Skeletal muscle tissue (tissue), 4 donors: Measurements from ENCODE around the gene ROR1. TPM values are rescaled to one million over a fixed set of nuclear protein-coding genes. Genes with fewer than 3 reads are reported as not detected.

Source experiments
- H3K27ac ChIP-seq: one replicate; pipeline ENCODE4 v1.7.0; 2013; ENCODE audit warnings: mild to moderate bottlenecking, low read depth, low read length, inconsistent platforms
- H3K27me3 ChIP-seq, 3 donors: one replicate each; pipeline ENCODE4 v1.7.0; 2013; ENCODE audit warnings: low read length in 3 of 3; ENCODE audit not compliant: control insufficient read depth in 3 of 3, insufficient read depth in 3 of 3
- H3K36me3 ChIP-seq, 3 donors: one replicate each; pipeline ENCODE4 v1.7.0; 2013; ENCODE audit warnings: low read length in 3 of 3; ENCODE audit not compliant: control insufficient read depth in 3 of 3, insufficient read depth in 3 of 3
- H3K4me1 ChIP-seq, 3 donors: one replicate each; pipeline ENCODE4 v1.7.0; 2013; ENCODE audit warnings: low read length in 3 of 3, mild to moderate bottlenecking in 3 of 3; ENCODE audit not compliant: control insufficient read depth in 3 of 3, insufficient read depth in 3 of 3
- H3K4me3 ChIP-seq, 3 donors: one replicate each; pipeline ENCODE4 v1.7.0; 2013; ENCODE audit warnings: low read length in 3 of 3
- H3K9ac ChIP-seq, 3 donors: one replicate each; pipeline ENCODE4 v1.7.0; 2013; ENCODE audit warnings: low read length in 3 of 3, mild to moderate bottlenecking in 3 of 3, moderate library complexity in 2 of 3, low read depth in 1 of 3
- H3K9me3 ChIP-seq, 3 donors: one replicate each; pipeline ENCODE4 v1.7.0; 2013; ENCODE audit warnings: low read length in 3 of 3; ENCODE audit not compliant: control insufficient read depth in 3 of 3
- total RNA-seq: library from RNA; depleted of rRNA; stranded (reverse); fragments of >200 nt; gene quantifications from one replicate; pipeline ENCODE4 v1.2.3, GENCODE V29; 2014
- donor health status: Osteomylitis.

The ROR1 gene
- total RNA-seq, 1 donor from 2014 or later, result 7.8 TPM

GRCh38 chr1:64194168-64195080 is 420.6 kb downstream of the ROR1 start:
- H3K36me3 ChIP-seq, result no peaks in the 10 kb centered on the region
- H3K27ac ChIP-seq, result no peak overlapping the region
- H3K27me3 ChIP-seq, result no peaks in the 10 kb centered on the region
- H3K4me3 ChIP-seq, result no peak overlapping the region
- H3K9ac ChIP-seq, result peak overlapping the region in 1 of 3 donors; percentile 1
- peaks cover 0 to 4% (median 2%) of the 10 kb centered on the region in 3 donors for H3K4me1 ChIP-seq
- H3K9me3 ChIP-seq, result no peaks in the 10 kb centered on the region

- no peaks in the 10 kb centered on the region for H3K9me3 ChIP-seq
- no peak overlapping the region for H3K4me3 ChIP-seq
- H3K27me3 ChIP-seq, result no peaks in the 10 kb centered on the region
- no peak overlapping the region for H3K9ac ChIP-seq
- peaks cover 0 to 4% (median 2%) of the 10 kb centered on the region in 3 donors for H3K4me1 ChIP-seq
- no peaks in the 10 kb centered on the region for H3K36me3 ChIP-seq
- no peak overlapping the region for H3K27ac ChIP-seq
Observed at GRCh38 chr1:64195081-64195395, 421.2 kb downstream of the ROR1 start.

- H3K27me3 ChIP-seq, result no peaks in the 10 kb centered on the region
- no peak overlapping the region for H3K27ac ChIP-seq
- H3K9me3 ChIP-seq, result no peaks in the 10 kb centered on the region
- no peaks in the 10 kb centered on the region for H3K36me3 ChIP-seq
- H3K9ac ChIP-seq, result no peak overlapping the region
- no peak overlapping the region for H3K4me3 ChIP-seq
- H3K4me1 ChIP-seq, result peaks cover 0 to 4% (median 2%) of the 10 kb centered on the region in 3 donors
Observed at GRCh38 chr1:64196074-64196870, 422.5 kb downstream of the ROR1 start.

- Histone ChIP-seq H3K36me3 (no peaks in the 10 kb centered on the region), H3K9ac (no peak overlapping the region), H3K4me1 (peaks cover 0 to 4% (median 2%) of the 10 kb centered on the region in 3 donors), H3K27ac (no peak overlapping the region), H3K27me3 (no peaks in the 10 kb centered on the region), H3K9me3 (no peaks in the 10 kb centered on the region), H3K4me3 (no peak overlapping the region)
Observed at GRCh38 chr1:64197076-64197475, 423.3 kb downstream of the ROR1 start.

GRCh38 chr1:64199154-64199553 is 425.3 kb downstream of the ROR1 start:
- Histone ChIP-seq H3K4me3 (no peak overlapping the region), H3K36me3 (no peaks in the 10 kb centered on the region), H3K27ac (no peak overlapping the region), H3K9me3 (no peaks in the 10 kb centered on the region), H3K9ac (no peak overlapping the region), H3K27me3 (no peaks in the 10 kb centered on the region), H3K4me1 (peaks cover 0 to 4% (median 2%) of the 10 kb centered on the region in 3 donors)

GRCh38 chr1:64200064-64200463 is 426.2 kb downstream of the ROR1 start:
- H3K36me3 ChIP-seq, result no peaks in the 10 kb centered on the region
- H3K27me3 ChIP-seq, result no peaks in the 10 kb centered on the region
- no peak overlapping the region for H3K4me3 ChIP-seq
- peaks cover 0 to 4% (median 2%) of the 10 kb centered on the region in 3 donors for H3K4me1 ChIP-seq
- H3K9ac ChIP-seq, result no peak overlapping the region
- no peak overlapping the region for H3K27ac ChIP-seq
- no peaks in the 10 kb centered on the region for H3K9me3 ChIP-seq

- Histone ChIP-seq H3K9me3 (no peaks in the 10 kb centered on the region), H3K4me1 (no peaks in the 10 kb centered on the region), H3K36me3 (no peaks in the 10 kb centered on the region), H3K9ac (no peak within 1 kb of the TSS), H3K4me3 (no peak within 1 kb of the TSS), H3K27ac (no peak within 1 kb of the TSS), H3K27me3 (no peaks in the 10 kb centered on the region)
Observed at GRCh38 chr1:64203420-64203819, 429.6 kb downstream of the ROR1 start, which contains the start of gene UBE2U. Gene UBE2U, plus strand, starts transcription at chr1:64203623. Its CDS starts 428 bp downstream, at chr1:64204051.

- H3K27ac ChIP-seq, result no peak overlapping the region
- H3K4me1 ChIP-seq, result no peaks in the 10 kb centered on the region
- no peaks in the 10 kb centered on the region for H3K27me3 ChIP-seq
- H3K9me3 ChIP-seq, result no peaks in the 10 kb centered on the region
- H3K9ac ChIP-seq, result no peak overlapping the region
- H3K4me3 ChIP-seq, result no peak overlapping the region
- no peaks in the 10 kb centered on the region for H3K36me3 ChIP-seq
Observed at GRCh38 chr1:64209221-64209620, 435.4 kb downstream of the ROR1 start.

- Histone ChIP-seq H3K27me3 (no peaks in the 10 kb centered on the region), H3K9me3 (no peaks in the 10 kb centered on the region), H3K27ac (no peak overlapping the region), H3K4me1 (no peaks in the 10 kb centered on the region), H3K4me3 (no peak overlapping the region), H3K9ac (no peak overlapping the region), H3K36me3 (no peaks in the 10 kb centered on the region)
Observed at GRCh38 chr1:64212031-64212430, 438.2 kb downstream of the ROR1 start.

GRCh38 chr1:64215576-64215975 is 441.8 kb downstream of the ROR1 start:
- H3K27me3 ChIP-seq, result no peaks in the 10 kb centered on the region
- H3K36me3 ChIP-seq, result no peaks in the 10 kb centered on the region
- H3K9me3 ChIP-seq, result no peaks in the 10 kb centered on the region
- H3K27ac ChIP-seq, result no peak overlapping the region
- H3K9ac ChIP-seq, result no peak overlapping the region
- H3K4me3 ChIP-seq, result no peak overlapping the region
- H3K4me1 ChIP-seq, result no peaks in the 10 kb centered on the region
